ENCODE measurements around the gene RNF130.

DNA sequence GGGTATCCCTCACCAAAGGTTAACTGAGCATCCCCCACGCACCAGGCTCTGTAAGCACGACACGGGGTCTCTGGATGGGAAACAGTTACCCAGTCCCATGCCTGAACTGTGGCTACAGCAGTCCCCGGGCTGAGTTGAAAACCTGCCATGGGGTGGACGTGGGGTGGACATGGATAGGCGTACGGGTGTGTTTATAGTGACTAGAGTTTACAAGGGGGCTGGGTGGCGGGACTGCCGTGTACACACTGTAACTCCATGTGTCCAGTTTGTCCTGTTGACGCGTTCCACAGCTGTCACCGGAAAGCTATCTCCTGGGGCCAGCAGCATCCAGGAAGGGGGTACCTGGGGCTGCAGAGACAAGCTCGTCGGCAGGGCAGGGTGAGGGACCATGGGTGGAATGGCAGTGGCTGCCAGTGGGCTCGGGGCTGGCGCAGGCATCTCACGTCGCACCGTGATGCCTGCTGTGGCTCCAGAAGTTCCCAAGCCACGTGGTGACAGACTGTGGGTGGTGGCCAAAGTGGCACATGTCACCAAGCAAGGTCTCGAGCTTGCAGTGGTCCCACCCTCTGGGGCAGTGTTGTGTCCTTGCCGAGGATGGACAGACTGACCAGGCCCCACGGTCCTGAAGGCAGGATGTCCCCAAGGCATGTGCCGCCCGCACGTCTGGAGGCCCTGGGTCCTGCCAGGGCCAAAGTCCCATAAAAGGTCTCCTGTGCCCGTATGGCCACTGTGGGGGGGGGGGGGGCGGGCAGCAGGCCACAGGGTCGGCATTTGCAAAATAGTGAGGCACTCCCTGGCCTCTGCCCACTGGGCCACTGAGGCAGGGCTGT, 29.3 kb upstream of the RNF130 start:
- TF ChIP-seq, protein P1, sequence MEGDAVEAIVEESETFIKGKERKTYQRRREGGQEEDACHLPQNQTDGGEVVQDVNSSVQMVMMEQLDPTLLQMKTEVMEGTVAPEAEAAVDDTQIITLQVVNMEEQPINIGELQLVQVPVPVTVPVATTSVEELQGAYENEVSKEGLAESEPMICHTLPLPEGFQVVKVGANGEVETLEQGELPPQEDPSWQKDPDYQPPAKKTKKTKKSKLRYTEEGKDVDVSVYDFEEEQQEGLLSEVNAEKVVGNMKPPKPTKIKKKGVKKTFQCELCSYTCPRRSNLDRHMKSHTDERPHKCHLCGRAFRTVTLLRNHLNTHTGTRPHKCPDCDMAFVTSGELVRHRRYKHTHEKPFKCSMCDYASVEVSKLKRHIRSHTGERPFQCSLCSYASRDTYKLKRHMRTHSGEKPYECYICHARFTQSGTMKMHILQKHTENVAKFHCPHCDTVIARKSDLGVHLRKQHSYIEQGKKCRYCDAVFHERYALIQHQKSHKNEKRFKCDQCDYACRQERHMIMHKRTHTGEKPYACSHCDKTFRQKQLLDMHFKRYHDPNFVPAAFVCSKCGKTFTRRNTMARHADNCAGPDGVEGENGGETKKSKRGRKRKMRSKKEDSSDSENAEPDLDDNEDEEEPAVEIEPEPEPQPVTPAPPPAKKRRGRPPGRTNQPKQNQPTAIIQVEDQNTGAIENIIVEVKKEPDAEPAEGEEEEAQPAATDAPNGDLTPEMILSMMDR (IDR thresholded peaks at IDR 0.05; ENCODE audit: insufficient read depth, low read depth, low read length): no peak
- no peak for TF ChIP-seq EZH2 (IDR thresholded peaks at IDR 0.05; ENCODE audit: insufficient read depth, low read length)

Measured in astrocyte (in vitro differentiated cells and primary cell).